Loucy (cell line): ENCODE measurements around the gene ADAMTS8.

Experiments used
- H2AFZ ChIP-seq: fragments of 200-600 bp; sonication (generic); 2 replicates; pipeline ENCODE4 v1.6.0; 2016; ENCODE audit warnings: antibody characterized with exemption, mild to moderate bottlenecking, low read length, moderate library complexity
- H3F3A ChIP-seq: fragments of 200-600 bp; 2 replicates; pipeline ENCODE4 v1.6.0; 2016; ENCODE audit warnings: antibody characterized with exemption, low read depth, mild to moderate bottlenecking
- H3K27me3 ChIP-seq: fragments of 200-600 bp; sonication (generic); 2 replicates; pipeline ENCODE4 v1.6.1; 2014; ENCODE audit warnings: low read length, mild to moderate bottlenecking; ENCODE audit not compliant: insufficient read depth, poor library complexity, severe bottlenecking
- H3K36me3 ChIP-seq: fragments of 200-600 bp; sonication (generic); 2 replicates; pipeline ENCODE4 v1.6.1; 2016; ENCODE audit warnings: low read length; ENCODE audit not compliant: insufficient read depth
- H3K4me1 ChIP-seq: fragments of 200-600 bp; sonication (generic); 2 replicates; pipeline ENCODE4 v1.5.1; 2014; ENCODE audit warnings: low read length, mild to moderate bottlenecking; ENCODE audit not compliant: insufficient read depth, poor library complexity, severe bottlenecking
- H3K4me2 ChIP-seq: fragments of 200-600 bp; sonication (generic); 2 replicates; pipeline ENCODE4 v1.6.0; 2014; ENCODE audit warnings: antibody characterized with exemption, low read length, low read depth, mild to moderate bottlenecking; ENCODE audit not compliant: poor library complexity, severe bottlenecking
- H3K4me3 ChIP-seq: fragments of 200-600 bp; sonication (generic); 2 replicates; pipeline ENCODE4 v1.5.1; 2014; ENCODE audit warnings: low read length, mild to moderate bottlenecking, mixed read lengths; ENCODE audit not compliant: poor library complexity, severe bottlenecking
- H3K79me2 ChIP-seq: fragments of 200-600 bp; sonication (generic); 2 replicates; pipeline ENCODE4 v1.6.1; 2014; ENCODE audit warnings: low read length; ENCODE audit not compliant: insufficient read depth
- H3K9ac ChIP-seq: fragments of 200-600 bp; sonication (generic); 2 replicates; pipeline ENCODE4 v1.6.0; 2014; ENCODE audit warnings: mild to moderate bottlenecking, low read depth, low read length, moderate library complexity; ENCODE audit not compliant: poor library complexity, severe bottlenecking
- H3K9me2 ChIP-seq: fragments of 200-600 bp; sonication (generic); replicated peaks from 2 replicates; pipeline ENCODE4 v1.6.1; 2016; ENCODE audit warnings: low read depth, low read length, mixed read lengths
- H3K9me3 ChIP-seq: fragments of 200-600 bp; sonication (generic); 2 replicates; pipeline ENCODE4 v1.6.1; 2014; ENCODE audit warnings: mild to moderate bottlenecking, antibody characterized with exemption, low read length, low read depth; ENCODE audit not compliant: insufficient read depth
- H4K20me1 ChIP-seq: fragments of 200-600 bp; sonication (generic); 2 replicates; pipeline ENCODE4 v1.6.0; 2014; ENCODE audit warnings: antibody characterized with exemption, low read length, mild to moderate bottlenecking; ENCODE audit not compliant: insufficient read depth, poor library complexity, severe bottlenecking
- CTCF ChIP-seq: fragments of 200-600 bp; sonication (generic); conservative IDR thresholded peaks from 2 replicates; pipeline ENCODE4 v1.5.1; 2014; ENCODE audit warnings: mild to moderate bottlenecking, antibody characterized with exemption, low read length
- EZH2phosphoT487 ChIP-seq: fragments of 200-600 bp; IDR thresholded peaks from 2 replicates; pipeline ENCODE4 v1.6.1; 2018; ENCODE audit warnings: antibody characterized with exemption, mild to moderate bottlenecking, moderate library complexity, borderline replicate concordance

The ADAMTS8 gene

GRCh38 chr11:130476200-130476921 is 48.0 kb upstream of the ADAMTS8 start:
- H3K79me2 ChIP-seq = no peaks in the 10 kb centered on the region
- no peaks in the 10 kb centered on the region for H3K9me3 ChIP-seq
- no peaks in the 10 kb centered on the region for H3K4me1 ChIP-seq
- H3K36me3 ChIP-seq = no peaks in the 10 kb centered on the region
- no peaks in the 10 kb centered on the region for H4K20me1 ChIP-seq
- H3F3A ChIP-seq = no peaks in the 10 kb centered on the region
- H3K27me3 ChIP-seq = peaks cover 5% of the 10 kb centered on the region
- H3K4me3 ChIP-seq = no peak overlapping the region
- H2AFZ ChIP-seq = no peak overlapping the region
- H3K9ac ChIP-seq = no peak overlapping the region
- TF ChIP-seq CTCF (no peak), EZH2phosphoT487 (no peak)
- no peak overlapping the region for H3K4me2 ChIP-seq
- H3K9me2 ChIP-seq = no peaks in the 10 kb centered on the region

- H2AFZ ChIP-seq = no peak overlapping the region
- no peaks in the 10 kb centered on the region for H3F3A ChIP-seq
- H3K4me2 ChIP-seq = no peak overlapping the region
- TF ChIP-seq CTCF (no peak), EZH2phosphoT487 (no peak)
- H3K4me3 ChIP-seq = no peak overlapping the region
- no peaks in the 10 kb centered on the region for H3K4me1 ChIP-seq
- H3K27me3 ChIP-seq = peaks cover 5% of the 10 kb centered on the region
- H4K20me1 ChIP-seq = no peaks in the 10 kb centered on the region
- no peaks in the 10 kb centered on the region for H3K9me3 ChIP-seq
- no peak overlapping the region for H3K9ac ChIP-seq
- H3K9me2 ChIP-seq = no peaks in the 10 kb centered on the region
- H3K79me2 ChIP-seq = no peaks in the 10 kb centered on the region
- no peaks in the 10 kb centered on the region for H3K36me3 ChIP-seq
These were observed 47.1 kb upstream of the ADAMTS8 start for GRCh38 chr11:130475426-130476053.

GRCh38 chr11:130474637-130475400 is 46.4 kb upstream of the ADAMTS8 start:
- H2AFZ ChIP-seq = no peak overlapping the region
- TF ChIP-seq CTCF (no peak), EZH2phosphoT487 (no peak)
- H3K4me2 ChIP-seq = no peak overlapping the region
- H3K4me3 ChIP-seq = no peak overlapping the region
- H3K36me3 ChIP-seq = no peaks in the 10 kb centered on the region
- H3K9me3 ChIP-seq = no peaks in the 10 kb centered on the region
- peaks cover 5% of the 10 kb centered on the region for H3K27me3 ChIP-seq
- H3K4me1 ChIP-seq = no peaks in the 10 kb centered on the region
- no peaks in the 10 kb centered on the region for H3K79me2 ChIP-seq
- H3F3A ChIP-seq = no peaks in the 10 kb centered on the region
- no peak overlapping the region for H3K9ac ChIP-seq
- H3K9me2 ChIP-seq = no peaks in the 10 kb centered on the region
- no peaks in the 10 kb centered on the region for H4K20me1 ChIP-seq
